Activated naive CD4-positive, alpha-beta T cell treated with anti-CD3 and anti-CD28 coated beads, Interleukin-2, amount 10 ng/mL, durations not matched to agents 7 days and 5 days (primary cell): ENCODE measurements around the gene ACADL.

Experiments used
- CTCF ChIA-PET: fragments of 350-600 bp; sonication (Branson Sonifier 250); formaldehyde crosslinking; loops from one replicate; lab custom pipeline; 2021; ENCODE audit warnings: antibody characterized with exemption; lab: Charles Lee
- DNase-seq: peaks from one replicate; pipeline ENCODE4 v3.0.0-alpha.2; 2020
- H3K27ac Mint-ChIP-seq: one replicate; pipeline ENCODE4 v1.8.0; 2021; ENCODE audit warnings: mild to moderate bottlenecking, moderate library complexity, mixed read lengths
- H3K27me3 Mint-ChIP-seq: one replicate; pipeline ENCODE4 v1.8.0; 2021; ENCODE audit warnings: mild to moderate bottlenecking, mixed read lengths
- H3K36me3 Mint-ChIP-seq: one replicate; pipeline ENCODE4 v1.8.0; 2021; ENCODE audit warnings: mixed read lengths
- H3K4me1 Mint-ChIP-seq: one replicate; pipeline ENCODE4 v1.8.0; 2021; ENCODE audit warnings: mixed read lengths
- H3K4me3 Mint-ChIP-seq: one replicate; pipeline ENCODE4 v1.8.0; 2021; ENCODE audit warnings: mild to moderate bottlenecking, moderate library complexity, mixed read lengths
- H3K9me3 Mint-ChIP-seq: one replicate; pipeline ENCODE4 v1.8.0; 2021; ENCODE audit warnings: mixed read lengths

Gene ACADL

DNA sequence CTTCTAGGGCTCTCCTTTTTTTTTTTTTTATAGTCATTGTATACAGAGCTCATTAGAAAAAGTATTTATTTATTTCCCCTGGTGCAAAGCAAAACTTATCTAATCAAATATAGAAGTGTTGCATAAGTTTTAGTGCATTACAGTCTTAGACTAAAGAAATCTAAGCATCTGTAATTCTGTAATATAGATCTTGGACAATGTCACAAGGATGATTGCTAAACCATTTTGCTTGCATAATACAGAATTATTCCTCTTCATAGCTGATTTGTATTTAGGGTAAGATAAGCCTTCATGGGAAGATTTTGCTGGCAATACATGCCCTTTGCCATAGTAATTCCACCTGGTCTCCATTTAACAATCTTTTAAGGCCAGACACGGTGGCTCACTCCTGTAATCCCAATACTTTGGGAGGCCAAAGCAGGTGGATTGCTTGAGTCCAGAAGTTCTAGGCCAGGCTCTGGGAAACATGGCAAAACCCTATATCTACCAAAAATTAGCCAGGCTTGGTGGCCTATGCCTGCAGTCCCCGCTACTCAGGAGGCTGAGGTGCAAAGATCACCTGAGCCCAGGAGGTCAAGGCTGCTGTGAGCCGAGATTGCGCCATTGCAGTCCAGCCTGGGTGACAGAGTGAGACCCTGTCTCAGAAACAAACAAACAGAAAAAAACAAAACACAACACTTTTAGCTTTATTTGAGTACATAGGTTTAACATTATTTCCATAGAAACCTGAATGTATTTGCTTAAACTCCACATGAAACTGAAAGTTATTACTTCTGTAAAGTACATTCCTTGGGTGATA, 2.2 kb upstream of the ACADL start:
- CTCF ChIA-PET, result no interaction called here
- Mint-ChIP-seq H3K27ac (no peak overlapping the region), H3K27me3 (peaks cover 54% of the 10 kb centered on the region), H3K4me3 (no peak overlapping the region), H3K9me3 (no peaks in the 10 kb centered on the region), H3K4me1 (peaks cover 7% of the 10 kb centered on the region), H3K36me3 (no peaks in the 10 kb centered on the region)
- no peak for DNase-seq

- H3K4me1 Mint-ChIP-seq, result peaks cover 7% of the 10 kb centered on the region
- no peaks in the 10 kb centered on the region for H3K36me3 Mint-ChIP-seq
- no peak overlapping the region for H3K4me3 Mint-ChIP-seq
- no peak for DNase-seq
- CTCF ChIA-PET, result no interaction called here
- peaks cover 62% of the 10 kb centered on the region for H3K27me3 Mint-ChIP-seq
- no peaks in the 10 kb centered on the region for H3K9me3 Mint-ChIP-seq
- no peak overlapping the region for H3K27ac Mint-ChIP-seq
These were observed 976 bp upstream of the ACADL start for GRCh38 chr2:210226223-210226622.

DNA sequence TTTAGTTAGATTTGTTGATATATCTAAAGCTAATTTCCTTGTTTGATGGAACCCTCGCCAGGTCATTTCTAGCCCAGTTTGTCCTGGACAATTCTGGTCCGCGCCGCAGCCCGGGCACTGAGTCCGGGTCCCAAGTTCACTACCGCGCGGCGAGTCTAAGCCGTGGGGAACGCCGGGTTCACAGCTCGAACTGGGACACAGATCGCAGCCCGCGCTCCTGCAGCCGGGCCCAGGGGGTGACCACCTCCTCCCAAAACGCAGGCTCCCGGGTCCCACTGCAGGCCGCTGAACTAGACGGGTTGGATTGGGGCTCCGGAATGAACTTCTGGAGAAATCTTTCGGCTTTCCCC, 681 bp downstream of the ACADL start:
- Mint-ChIP-seq H3K9me3 (no peaks in the 10 kb centered on the region), H3K27me3 (peaks cover 59% of the 10 kb centered on the region), H3K36me3 (no peaks in the 10 kb centered on the region), H3K4me3 (no peak overlapping the region), H3K27ac (no peak overlapping the region), H3K4me1 (peaks cover 7% of the 10 kb centered on the region)
- no peak for DNase-seq
- CTCF ChIA-PET, result interaction anchor here (0.6 kb wide), 1 partner anchor 890 kb away, joined by 3 read pairs; no protein-coding TSS in a partner anchor

DNA sequence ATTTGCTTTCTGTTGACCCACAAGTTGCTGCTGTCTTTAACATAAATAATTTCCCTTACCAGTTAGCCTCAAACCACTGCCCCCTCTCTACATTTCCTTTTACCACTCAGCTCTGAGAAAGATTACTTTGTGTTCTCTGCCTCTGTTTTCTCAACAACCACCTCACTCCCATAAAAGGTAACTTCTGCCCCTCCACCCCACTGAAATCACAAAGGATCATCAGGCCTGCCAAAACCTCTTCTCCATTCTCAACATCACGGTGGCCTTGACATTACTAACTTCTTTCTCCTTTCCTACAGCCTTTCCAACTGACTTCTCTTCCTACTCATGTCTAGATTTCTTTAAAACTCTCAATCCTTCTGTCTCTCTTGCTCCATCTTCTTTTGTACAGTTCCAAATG, 10.1 kb downstream of the ACADL start:
- Mint-ChIP-seq H3K4me1 (no peaks in the 10 kb centered on the region), H3K27me3 (peaks cover 6% of the 10 kb centered on the region), H3K9me3 (no peaks in the 10 kb centered on the region)

GRCh38 chr2:210210185-210210584, 15.1 kb downstream of the ACADL start:
- no peak for DNase-seq
- Mint-ChIP-seq H3K27ac (no peak overlapping the region), H3K4me3 (no peak overlapping the region), H3K4me1 (no peaks in the 10 kb centered on the region), H3K27me3 (peaks cover 3% of the 10 kb centered on the region), H3K9me3 (no peaks in the 10 kb centered on the region), H3K36me3 (no peaks in the 10 kb centered on the region)
- CTCF ChIA-PET, result interaction anchor here (1.8 kb wide), 1 partner anchor 12 kb away, joined by 6 read pairs; no protein-coding TSS in a partner anchor

More for the DNA sequence above, 10.1 kb downstream of the ACADL start:
- Mint-ChIP-seq H3K4me3 (no peak overlapping the region), H3K36me3 (no peaks in the 10 kb centered on the region), H3K27ac (no peak overlapping the region)
- CTCF ChIA-PET, result interaction anchor here (1.3 kb wide), 1 partner anchor 16 kb away, joined by 5 read pairs; no protein-coding TSS in a partner anchor
- no peak for DNase-seq

- peaks cover 3% of the 10 kb centered on the region for H3K27me3 Mint-ChIP-seq
These were observed 17.3 kb downstream of the ACADL start for GRCh38 chr2:210207929-210208328.

GRCh38 chr2:210203558-210203957, 21.7 kb downstream of the ACADL start:
- no peak overlapping the region for H3K27ac Mint-ChIP-seq
- no peaks in the 10 kb centered on the region for H3K4me1 Mint-ChIP-seq
- H3K4me3 Mint-ChIP-seq, result no peak overlapping the region
- no peaks in the 10 kb centered on the region for H3K36me3 Mint-ChIP-seq
- no peaks in the 10 kb centered on the region for H3K9me3 Mint-ChIP-seq
- peaks cover 3% of the 10 kb centered on the region for H3K27me3 Mint-ChIP-seq
- no peak for DNase-seq
- CTCF ChIA-PET, result interaction anchor here (1.3 kb wide), 1 partner anchor 227 kb away, joined by 4 read pairs; no protein-coding TSS in a partner anchor

More at GRCh38 chr2:210207929-210208328, 17.3 kb downstream of the ACADL start:
- no peak for DNase-seq
- Mint-ChIP-seq H3K4me1 (no peaks in the 10 kb centered on the region), H3K36me3 (no peaks in the 10 kb centered on the region), H3K9me3 (no peaks in the 10 kb centered on the region), H3K27ac (no peak overlapping the region), H3K4me3 (no peak overlapping the region)
- CTCF ChIA-PET, result no interaction called here

GRCh38 chr2:210203147-210203546, 22.1 kb downstream of the ACADL start:
- Mint-ChIP-seq H3K27ac (no peak overlapping the region), H3K9me3 (no peaks in the 10 kb centered on the region), H3K4me1 (peaks cover 2% of the 10 kb centered on the region), H3K4me3 (no peak overlapping the region), H3K27me3 (peaks cover 3% of the 10 kb centered on the region), H3K36me3 (no peaks in the 10 kb centered on the region)
- CTCF ChIA-PET, result no interaction called here
- DNase-seq, result no peak

DNA sequence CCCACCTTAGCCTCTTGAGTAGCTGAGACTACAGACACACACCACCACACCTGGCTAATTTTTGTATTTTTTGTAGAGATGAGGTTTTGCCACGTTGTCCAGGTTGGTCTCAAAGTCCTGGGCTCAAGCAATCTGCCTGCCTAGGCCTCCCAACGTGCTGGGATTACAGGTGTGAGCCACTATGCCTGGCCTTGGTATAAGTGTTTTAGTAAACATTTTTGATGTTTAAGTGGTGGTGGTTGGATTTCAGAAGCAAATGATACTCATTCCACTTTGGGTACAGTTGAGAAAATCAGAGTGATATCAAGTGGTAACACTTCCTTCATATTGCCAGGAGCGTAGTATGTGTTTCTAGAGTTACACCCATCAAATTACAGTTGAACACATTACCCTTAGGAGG, 25.4 kb downstream of the ACADL start:
- H3K27ac Mint-ChIP-seq, result no peak overlapping the region

DNA sequence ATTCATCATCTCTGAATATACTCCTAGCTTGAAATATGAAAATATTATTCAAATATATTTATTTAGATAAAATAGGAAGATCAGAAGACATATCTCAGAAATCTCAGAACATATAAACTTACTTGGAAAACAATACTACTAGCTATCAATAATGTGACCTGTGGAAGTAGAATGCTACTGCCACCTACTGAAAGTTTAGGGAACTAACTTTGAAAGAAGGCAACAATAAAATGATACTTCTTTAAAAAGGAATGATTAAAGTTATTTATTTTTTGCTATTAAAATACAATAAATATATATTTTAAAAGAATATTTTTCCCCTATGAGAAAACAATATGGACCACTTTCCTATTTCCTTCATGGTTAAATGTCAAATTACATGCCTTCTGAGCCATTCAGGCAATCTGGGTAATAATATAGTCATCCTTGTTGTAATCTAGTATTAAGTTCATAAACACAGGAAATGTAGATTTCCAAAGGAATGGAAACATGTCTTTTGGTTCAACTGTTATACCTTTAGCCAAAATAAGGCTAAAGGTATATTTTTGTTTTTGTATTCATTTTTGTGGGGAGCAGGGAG, 26.0 kb downstream of the ACADL start:
- H3K27me3 Mint-ChIP-seq, result peaks cover 4% of the 10 kb centered on the region
- CTCF ChIA-PET, result interaction anchor here (0.7 to 5.2 kb wide), 17 partner anchors 10 to 774 kb away, joined by 3 to 55 read pairs (median 3); no protein-coding TSS in a partner anchor
- H3K36me3 Mint-ChIP-seq, result no peaks in the 10 kb centered on the region
- H3K4me1 Mint-ChIP-seq, result peaks cover 2% of the 10 kb centered on the region
- DNase-seq, result no peak
- no peaks in the 10 kb centered on the region for H3K9me3 Mint-ChIP-seq
- H3K27ac Mint-ChIP-seq, result no peak overlapping the region
- H3K4me3 Mint-ChIP-seq, result no peak overlapping the region

More for the DNA sequence above, 25.4 kb downstream of the ACADL start:
- Mint-ChIP-seq H3K27me3 (peaks cover 4% of the 10 kb centered on the region), H3K4me1 (peaks cover 2% of the 10 kb centered on the region), H3K4me3 (no peak overlapping the region), H3K36me3 (no peaks in the 10 kb centered on the region), H3K9me3 (no peaks in the 10 kb centered on the region)
- DNase-seq, result no peak
- CTCF ChIA-PET, result interaction anchor here (1.0 to 5.2 kb wide), 3 partner anchors 16 to 266 kb away, joined by 3 to 55 read pairs (median 5); no protein-coding TSS in a partner anchor

- H3K4me3 Mint-ChIP-seq, result no peak overlapping the region
- CTCF ChIA-PET, result interaction anchor here (0.7 to 5.2 kb wide), 14 partner anchors 11 to 774 kb away, joined by 3 to 55 read pairs (median 4); no protein-coding TSS in a partner anchor
- peaks cover 7% of the 10 kb centered on the region for H3K27me3 Mint-ChIP-seq
- H3K4me1 Mint-ChIP-seq, result peaks cover 2% of the 10 kb centered on the region
- H3K36me3 Mint-ChIP-seq, result no peaks in the 10 kb centered on the region
- no peak for DNase-seq
- H3K27ac Mint-ChIP-seq, result no peak overlapping the region
- no peaks in the 10 kb centered on the region for H3K9me3 Mint-ChIP-seq
These were observed 26.9 kb downstream of the ACADL start for GRCh38 chr2:210198326-210198725.

DNA sequence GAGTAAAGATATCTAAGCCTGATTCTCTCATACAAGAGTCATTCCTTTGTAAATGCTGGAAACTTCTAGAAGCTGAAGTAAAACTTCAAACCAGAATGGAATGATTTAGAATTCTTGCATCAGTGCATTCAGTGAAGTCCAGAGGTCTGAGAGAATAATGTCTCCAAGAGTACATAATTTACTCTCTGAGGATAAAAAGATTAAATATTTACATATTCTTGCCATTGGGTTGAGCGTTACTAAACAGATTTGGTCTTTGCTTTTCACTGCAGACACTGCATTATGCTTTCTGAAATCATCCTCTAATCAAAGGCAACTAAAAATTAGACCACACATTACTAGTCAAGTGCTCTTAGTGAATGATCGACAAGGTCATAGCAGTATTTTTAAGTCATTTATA, 27.5 kb downstream of the ACADL start:
- Mint-ChIP-seq H3K4me3 (no peak overlapping the region), H3K36me3 (no peaks in the 10 kb centered on the region), H3K27me3 (peaks cover 7% of the 10 kb centered on the region), H3K27ac (no peak overlapping the region), H3K9me3 (no peaks in the 10 kb centered on the region), H3K4me1 (peaks cover 2% of the 10 kb centered on the region)
- CTCF ChIA-PET, result interaction anchor here (1.4 to 5.2 kb wide), 4 partner anchors 12 to 221 kb away, joined by 5 to 55 read pairs (median 6); no protein-coding TSS in a partner anchor
- DNase-seq, result no peak

GRCh38 chr2:210195101-210195852, 30.0 kb downstream of the ACADL start:
- Mint-ChIP-seq H3K9me3 (no peaks in the 10 kb centered on the region), H3K4me3 (no peak overlapping the region), H3K4me1 (peaks cover 2% of the 10 kb centered on the region), H3K27me3 (peaks cover 7% of the 10 kb centered on the region), H3K36me3 (no peaks in the 10 kb centered on the region), H3K27ac (no peak overlapping the region)
- DNase-seq, result no peak
- CTCF ChIA-PET, result interaction anchor here (0.6 to 5.2 kb wide), 4 partner anchors 20 to 218 kb away, joined by 3 to 55 read pairs (median 4); no protein-coding TSS in a partner anchor

DNA sequence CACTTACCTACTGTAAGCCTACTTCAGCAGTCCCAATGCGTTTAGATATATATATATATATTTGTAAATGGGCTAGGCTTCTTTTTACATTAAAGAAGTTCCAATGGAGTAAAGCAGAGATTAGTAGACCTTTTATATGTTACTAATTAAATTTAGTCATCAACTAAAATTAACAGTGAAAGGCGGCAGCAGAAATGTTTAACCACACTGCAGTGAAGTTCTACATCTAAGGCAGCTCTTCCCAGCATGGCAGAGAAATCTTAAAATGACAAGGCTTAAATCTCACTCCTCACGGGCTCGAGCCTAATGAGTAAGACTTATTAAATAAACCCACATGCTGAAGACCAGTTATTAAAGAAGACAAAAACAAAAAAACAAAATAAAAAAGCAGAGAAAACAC, 34.9 kb downstream of the ACADL start:
- Mint-ChIP-seq H3K4me3 (no peak overlapping the region), H3K27me3 (peaks cover 3% of the 10 kb centered on the region), H3K4me1 (no peaks in the 10 kb centered on the region), H3K36me3 (no peaks in the 10 kb centered on the region), H3K9me3 (peaks cover 6% of the 10 kb centered on the region), H3K27ac (no peak overlapping the region)
- no peak for DNase-seq
- CTCF ChIA-PET, result interaction anchor here (2.4 kb wide), 1 partner anchor 213 kb away, joined by 7 read pairs; no protein-coding TSS in a partner anchor
